ENCODE measurements around the gene ETV6.

The ETV6 gene

DNA sequence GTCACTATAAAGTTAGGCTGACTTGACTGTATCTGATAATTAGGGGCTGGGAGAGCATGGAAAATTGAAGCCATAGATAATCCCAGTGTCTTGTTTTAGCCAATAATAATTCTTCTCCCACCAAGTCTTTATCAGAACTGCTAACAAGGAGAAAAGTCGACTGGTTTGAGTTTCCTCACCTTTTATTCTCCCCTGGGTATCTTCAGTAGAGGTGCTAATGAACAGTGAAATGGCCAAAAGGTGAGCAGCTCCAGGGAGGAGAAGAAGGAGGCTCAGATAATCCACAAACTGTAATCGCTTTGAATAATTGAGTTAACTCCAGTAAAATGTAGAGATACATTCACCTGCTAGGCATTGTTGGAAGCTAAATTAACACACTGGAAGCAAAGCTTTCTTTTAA, 72.6 kb downstream of the ETV6 start:
- no peak for DNase-seq

DNA sequence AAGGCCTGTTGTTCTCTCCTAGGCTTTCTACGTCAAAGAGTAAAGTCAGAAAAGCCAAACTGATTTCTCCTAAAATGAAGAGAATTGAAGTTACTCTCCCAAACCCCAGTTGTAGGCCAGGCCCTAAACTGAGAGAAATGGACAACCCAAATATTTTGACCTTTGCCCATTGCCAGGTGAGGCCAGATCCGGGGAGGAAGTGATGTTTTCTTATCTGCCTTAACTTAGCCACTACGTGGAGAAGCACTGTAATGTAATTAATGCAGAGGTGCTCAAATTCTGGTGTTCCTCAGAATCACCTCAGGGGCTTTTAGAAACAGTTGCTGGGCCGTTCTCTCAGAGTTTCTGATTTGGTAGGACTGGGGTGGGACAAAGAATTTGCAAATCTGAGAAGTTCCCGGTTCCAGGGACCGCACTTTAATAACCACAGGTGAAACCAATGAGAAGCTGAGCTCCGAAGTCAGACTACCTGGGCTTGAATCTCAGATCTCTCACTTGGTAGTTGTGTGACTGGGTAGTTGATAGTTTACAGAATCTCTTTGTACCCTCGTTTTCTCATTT, 73.2 kb downstream of the ETV6 start:
- DNase-seq: no peak

DNA sequence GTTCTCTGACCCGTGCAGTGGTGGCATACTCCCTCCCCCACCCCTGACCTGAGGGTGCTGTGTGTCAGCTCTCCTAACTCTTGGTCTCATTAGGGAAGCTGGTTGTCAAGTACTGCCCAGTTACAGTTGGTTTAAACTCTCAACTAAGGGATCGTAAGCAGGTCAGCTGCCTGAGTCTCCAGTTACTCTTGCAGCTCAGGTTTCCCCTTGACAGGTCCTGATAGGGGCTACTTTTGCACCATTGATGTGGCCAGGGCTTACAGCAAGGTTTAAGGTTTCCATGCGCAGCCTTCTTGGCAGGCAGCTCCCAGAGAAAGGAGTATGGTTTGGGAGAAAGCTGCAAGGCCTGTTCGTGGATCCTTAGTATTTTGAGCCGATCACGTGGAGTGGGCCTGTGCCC, 74.5 kb downstream of the ETV6 start:
- DNase-seq: peak; percentile 94

DNA sequence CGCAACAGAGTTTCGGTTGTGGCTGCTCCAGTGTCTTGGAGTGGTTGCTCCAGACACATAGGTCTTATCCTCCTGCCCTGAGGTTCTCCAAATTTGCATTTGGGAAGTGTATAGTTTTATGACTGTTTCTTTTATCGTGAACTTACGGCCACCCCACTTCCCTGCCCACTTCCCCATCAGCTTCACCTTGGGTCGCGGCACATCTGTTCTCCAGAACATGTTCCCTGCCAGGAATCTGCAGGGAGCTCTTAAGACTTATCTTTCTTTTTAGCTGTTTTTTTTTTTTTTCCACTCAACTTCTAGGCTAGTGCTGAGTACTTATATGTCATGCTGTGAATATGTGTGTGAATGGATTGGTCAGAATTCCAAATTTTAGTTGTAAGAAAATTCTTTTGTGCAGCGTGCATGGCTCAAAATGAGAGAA, 75.4 kb downstream of the ETV6 start:
- DNase-seq: peak; percentile 52

DNA sequence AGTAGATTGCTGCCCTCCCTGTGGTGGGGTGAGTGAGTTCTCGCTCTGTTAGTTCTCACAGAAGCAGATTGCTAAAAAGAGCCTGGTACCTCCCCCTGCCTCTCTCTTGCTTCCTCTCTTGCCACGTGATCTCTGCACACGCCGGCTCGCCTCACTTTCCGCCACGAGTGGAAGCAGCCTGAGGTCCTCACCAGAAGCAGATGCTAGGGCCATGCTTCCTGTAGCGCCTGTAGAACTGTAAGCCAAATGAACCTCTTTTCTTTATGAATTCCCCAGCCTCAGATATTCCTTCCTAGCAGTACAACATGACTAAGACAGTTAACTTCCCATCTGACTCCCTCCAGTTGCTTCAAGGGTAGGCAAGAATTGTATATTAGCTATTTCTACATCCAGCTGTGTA, 76.2 kb downstream of the ETV6 start:
- DNase-seq: no peak

DNA sequence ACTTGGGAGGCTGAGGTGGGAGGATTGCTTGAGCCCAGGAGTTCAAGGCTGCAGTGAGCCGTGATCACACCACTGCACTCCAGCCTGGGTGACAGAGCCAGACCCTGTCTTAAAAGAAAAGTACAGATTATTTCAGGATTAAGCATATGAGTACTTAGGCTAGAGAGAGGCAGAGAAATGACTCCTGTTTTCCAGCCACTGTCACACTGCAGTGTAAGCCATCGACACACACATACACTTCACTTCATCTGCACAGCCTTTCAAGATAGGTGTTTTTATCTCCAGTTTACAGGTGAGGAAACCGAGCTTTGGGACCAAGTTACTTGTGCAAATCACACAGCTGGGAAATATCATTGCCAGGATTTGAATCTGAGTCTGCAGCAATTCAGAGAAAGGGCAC, 77.2 kb downstream of the ETV6 start:
- no peak for DNase-seq

DNA sequence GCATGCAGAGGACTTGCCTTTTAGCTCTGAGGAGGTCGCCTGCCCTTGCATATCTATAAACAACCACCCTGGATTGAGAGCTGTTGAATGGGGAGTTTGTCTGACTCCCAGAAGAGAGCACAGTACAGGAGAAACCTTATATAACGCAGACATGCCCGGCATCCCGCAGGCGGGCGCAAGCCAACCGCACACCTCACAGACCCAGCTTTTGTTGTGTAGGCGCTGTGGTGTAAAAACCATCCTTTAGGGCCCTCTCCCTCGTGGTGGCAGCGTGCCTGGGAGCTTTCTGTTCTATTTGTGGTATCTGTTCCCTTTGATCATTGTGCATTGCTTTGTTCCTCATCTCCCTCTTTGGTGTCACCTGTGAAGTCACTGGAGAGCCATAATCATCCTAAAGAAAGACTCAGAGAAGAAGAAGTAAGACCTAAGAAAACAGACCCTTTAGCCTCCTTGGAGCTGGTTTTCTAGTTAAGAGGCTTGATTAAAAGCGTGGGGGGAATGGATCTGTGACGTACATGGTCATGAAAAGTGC, 77.7 kb downstream of the ETV6 start:
- DNase-seq: no peak

DNA sequence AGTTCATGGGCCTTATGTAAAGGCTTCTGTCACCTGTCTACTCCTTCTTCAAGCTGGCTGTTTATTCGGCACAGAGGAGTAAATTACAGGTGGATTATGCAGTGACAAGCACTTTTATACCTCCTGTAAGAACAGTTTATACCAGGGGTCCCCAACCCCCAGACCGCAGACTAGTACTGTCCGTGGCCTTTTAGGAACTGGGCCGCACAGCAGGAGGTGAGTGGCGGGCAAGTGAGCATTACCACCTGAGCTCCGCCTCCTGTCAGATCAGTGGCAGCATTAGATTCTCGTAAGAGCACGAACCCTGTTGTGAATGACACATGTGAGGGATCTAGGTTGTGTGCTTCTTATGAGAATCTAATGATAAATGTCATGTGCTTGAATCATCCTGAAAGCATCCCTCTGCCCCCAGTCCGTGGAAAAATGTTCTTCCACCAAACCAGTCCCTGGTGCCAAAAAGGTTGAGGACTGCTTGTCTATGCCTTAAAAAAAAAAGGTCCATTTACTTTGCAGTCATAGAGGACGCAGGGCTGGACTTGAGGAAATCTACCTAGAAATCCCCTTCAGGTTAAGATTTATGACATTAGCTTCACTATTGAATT, 78.8 kb downstream of the ETV6 start:
- DNase-seq: peak; percentile 56

DNA sequence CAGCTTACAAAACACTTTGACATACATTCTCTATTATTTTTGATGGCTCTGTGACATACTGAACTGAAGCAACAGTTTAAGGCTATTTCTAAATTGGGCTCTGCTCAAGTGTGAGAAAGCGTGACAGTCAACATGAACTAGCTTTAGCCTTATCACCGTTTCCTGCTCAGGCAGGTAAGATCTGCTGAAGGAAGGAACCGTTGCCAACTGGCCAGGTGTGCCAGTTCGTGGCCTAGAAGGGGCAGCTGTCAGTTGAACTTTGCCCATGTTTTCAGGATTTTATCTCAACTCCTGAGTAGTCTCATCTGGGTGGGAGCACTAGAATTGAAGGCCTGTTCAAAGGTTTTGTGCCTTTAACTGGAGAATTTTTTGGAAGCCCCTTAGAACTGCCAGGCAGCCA, 79.5 kb downstream of the ETV6 start:
- DNase-seq: peak; percentile 91

DNA sequence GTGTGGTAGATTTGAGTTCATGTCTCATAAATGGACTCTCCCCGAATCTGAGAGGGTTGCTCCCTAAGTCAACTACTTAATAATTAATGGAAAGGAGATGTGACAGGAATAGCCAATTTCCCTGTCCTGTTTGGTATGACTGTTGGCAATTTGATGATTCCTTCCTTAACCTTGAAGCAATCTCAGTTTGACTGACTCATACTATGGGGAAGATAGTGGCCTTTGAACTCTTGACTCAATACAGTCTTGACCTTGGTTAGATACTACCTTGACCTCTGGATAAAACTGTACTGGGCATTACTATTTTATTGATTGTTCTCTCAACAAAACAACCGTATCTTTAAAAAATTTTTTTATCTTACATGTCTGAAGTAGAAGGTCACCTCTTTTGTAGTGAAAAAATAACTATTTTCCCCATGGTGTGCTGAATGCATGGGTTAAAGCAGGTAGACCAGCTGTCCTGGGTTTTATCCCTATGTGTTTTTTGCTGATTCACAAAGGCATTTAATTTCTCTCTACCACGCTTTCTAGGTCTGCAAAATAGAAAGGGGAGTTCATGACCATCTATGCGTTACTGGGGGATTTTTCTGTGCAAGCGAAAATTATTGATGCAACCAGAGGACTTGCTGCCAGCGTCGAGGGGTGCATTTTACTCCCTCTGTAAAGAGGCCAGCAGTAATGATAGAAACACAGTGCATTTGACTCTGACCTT, 80.1 kb downstream of the ETV6 start:
- no peak for DNase-seq

DNA sequence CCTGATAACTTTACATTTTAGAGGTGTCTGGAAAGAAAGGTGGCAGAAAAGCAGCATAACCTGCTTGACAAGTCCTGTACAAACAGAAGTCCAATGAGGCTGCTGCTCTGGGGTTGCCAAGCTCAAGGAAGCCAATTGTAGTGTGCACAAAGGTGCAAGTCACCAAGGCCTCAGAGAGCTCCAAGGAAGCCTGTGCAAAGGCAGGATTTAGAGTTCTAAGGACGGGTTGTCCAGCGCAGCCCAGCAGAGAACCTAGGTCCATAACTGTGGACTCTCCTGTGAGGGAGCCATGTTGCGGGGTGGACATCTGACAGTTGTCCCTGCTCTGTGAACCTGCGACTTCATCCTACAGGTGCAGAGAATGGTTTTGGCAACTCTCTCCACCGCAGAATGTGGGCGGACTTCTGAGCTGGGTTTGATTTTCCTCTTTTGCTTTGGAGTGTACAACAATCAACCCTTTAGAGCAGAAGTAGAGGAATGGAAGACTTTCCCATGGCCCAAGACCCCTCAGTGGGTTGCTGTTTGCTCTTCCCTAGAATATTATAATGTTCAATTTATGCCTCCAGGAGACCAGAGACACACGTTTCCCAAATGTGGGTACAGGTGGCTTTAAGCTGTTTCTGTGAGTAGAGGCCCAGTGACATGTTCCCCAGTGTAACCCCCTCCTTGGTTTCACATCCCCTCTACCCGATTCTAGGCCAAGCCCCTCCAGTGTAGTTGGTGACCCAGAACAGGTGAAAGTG, 81.0 kb downstream of the ETV6 start:
- DNase-seq: peak; percentile 84

DNA sequence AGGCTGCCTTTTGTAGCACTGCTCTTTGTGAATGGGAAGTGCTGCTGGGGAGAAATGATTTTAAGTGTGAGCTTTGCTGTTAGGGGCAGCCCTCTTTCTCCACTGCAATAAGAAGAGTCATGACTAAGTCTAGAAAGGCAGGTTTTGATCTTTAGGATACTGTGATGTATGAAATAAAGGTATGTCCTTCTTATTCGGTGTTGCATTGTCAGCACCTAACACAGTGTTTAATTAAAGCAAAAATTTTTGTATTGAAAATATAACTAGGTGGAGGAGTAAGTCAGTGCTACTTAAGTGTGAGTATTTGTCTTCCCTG, 81.5 kb downstream of the ETV6 start:
- DNase-seq: no peak

DNA sequence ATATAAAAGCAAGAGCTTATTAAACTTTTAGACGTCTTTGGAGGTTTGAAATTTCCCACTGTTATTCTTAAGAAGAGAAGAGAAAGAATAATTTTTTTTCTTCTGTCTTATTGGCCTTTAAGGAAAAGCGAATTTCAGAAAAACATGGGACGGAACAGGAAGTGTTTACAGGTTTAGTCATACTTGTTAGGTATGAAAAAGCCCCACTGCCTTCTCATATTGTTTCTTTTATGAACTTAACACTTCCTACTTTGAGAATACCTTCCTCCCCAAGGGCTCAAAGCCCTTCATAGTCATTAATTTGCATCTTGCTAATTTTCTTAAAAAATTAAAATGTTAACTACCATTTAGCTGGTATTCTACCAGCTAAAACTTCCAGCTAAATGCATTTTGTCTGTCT, 82.0 kb downstream of the ETV6 start:
- DNase-seq: no peak

DNA sequence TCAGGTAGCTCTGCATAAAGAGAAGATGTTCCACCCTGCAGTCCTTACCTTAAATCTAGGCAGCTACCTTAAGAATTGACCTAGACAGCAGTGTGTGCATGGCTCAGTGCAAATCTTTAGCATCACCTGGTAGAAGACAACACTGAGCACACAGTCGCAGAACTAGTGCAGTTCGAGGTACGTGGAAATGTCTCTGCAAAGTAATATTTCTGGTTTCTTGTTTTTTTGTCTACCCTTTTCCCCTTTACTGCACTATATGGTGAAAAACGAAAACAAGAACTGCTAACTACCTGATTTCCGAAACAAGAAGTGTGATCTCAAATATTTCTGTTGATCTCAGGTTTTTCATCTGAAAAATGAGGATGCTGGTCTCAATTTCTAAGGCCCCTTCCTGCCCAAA, 82.5 kb downstream of the ETV6 start:
- DNase-seq: no peak

DNA sequence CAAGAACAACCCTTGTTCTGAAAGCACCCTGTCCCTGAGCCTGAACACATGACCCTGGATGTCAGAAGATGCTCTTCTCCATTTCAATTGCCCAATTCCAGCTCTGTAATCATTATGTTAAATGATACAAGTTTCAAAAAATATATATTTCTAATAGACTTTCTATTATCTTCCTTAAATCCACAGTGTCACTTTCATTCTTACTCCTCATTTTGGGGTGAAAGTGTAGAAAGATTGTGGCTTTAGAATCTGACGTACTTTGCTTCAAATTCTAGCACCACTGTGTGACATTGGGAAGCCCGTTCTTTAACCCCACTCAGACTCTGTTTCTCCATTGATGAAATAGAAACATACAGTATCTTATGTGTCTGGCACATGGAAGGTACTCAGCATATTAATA, 83.2 kb downstream of the ETV6 start:
- no peak for DNase-seq

DNA sequence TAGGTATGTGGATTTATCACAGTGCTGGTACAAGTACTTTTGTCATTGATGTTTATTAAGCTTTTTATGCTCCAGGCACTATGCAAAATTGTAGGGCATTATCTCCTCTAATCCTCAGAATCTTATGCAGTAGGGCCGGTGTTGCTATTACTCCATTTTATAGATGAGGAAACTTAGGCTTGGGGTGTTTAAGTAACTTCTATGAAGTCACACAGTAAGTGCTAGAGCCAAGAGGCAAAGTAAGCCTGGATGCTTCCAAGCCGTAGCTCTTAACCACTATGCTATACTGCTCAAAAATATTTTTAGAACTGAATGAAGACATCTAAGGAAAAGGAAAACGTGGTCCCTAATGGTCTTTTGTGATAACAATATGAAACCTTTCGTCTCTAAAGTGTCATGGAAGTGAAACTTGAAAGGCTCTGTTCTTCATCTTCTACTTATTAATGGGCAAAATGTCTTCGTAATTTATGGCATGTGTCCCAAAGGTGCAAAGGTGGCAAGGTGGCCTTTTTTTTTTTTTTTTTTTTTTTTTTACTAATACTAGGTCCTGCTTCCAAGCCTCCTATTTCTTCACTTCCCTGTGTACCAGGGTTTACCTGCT, 85.2 kb downstream of the ETV6 start:
- no peak for DNase-seq

DNA sequence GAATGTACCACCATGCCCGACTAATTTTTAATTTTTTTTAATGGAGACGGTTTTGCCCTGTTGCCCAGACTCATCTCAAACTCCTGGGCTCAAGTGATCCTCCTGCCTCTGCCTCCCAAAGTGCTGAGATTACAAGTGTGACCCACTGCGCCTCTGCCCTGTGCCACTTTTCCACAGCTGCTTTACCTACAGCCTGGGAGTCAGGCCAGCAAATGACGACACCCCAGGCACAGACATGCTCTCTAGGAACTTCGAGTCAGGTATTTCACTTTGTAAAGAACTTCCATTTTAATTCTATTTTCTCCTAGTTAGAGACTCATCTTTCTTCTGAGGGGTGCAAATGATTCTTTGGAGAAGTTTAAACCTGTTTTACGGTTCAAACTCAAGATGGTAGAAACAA, 89.0 kb downstream of the ETV6 start:
- DNase-seq: no peak

DNA sequence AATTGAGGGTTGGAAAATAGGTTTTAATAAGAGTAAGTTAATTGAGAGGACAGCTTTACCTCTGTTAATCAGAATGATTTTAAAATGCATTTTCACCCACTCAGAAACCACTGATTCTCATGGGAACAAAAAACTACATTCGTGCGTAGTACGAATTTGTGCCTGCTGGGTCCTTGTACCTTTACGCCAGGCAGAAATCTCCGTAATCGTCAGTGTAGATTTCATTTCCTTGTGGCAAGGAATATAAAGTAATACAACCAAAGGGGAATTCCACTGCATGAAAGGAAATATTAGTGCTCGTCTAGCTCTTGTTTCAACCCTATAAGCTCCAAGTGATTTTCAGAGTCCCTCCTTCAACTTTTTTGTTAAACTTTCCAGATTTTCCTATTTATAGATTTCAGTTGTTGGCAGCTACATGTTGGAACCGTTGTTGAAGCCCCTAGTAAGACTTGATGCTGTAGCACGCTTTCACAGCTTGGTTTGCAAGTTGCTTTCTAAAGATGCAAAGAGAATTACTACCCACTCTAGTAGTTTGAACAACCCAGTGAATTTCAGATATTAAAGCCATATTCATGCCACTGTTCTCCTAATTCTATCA, 90.6 kb downstream of the ETV6 start:
- DNase-seq: no peak

DNA sequence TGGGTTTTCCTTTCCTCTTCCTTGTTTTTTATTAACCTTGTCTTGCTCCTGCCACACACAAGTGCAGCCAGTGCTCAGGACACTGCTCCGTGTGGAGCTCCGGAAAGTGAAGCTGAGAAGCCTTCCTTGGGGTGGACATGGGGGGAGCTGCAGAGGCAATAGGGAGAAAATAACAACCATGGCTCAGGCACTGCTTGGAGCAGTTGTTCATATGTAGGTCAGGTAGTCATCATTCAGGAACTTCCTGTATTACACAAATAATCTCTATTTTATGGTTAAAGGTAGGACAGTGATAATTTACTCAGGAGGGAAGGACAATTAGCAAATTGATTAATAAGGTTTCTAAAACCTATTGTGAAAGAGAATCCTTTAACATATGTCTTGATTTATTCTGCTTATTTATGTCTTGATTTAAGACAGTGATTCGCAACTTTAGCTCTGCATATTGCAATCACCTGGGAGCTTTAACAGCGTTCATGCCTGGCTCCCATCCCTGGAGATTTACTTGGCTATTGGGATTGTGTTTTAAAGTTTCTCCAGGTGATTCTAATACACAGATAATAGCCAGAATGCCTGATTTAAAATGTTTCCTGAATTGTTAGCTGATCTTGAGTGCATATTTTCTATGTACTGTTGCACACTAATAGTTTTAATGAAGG, 92.1 kb downstream of the ETV6 start:
- DNase-seq: no peak

DNA sequence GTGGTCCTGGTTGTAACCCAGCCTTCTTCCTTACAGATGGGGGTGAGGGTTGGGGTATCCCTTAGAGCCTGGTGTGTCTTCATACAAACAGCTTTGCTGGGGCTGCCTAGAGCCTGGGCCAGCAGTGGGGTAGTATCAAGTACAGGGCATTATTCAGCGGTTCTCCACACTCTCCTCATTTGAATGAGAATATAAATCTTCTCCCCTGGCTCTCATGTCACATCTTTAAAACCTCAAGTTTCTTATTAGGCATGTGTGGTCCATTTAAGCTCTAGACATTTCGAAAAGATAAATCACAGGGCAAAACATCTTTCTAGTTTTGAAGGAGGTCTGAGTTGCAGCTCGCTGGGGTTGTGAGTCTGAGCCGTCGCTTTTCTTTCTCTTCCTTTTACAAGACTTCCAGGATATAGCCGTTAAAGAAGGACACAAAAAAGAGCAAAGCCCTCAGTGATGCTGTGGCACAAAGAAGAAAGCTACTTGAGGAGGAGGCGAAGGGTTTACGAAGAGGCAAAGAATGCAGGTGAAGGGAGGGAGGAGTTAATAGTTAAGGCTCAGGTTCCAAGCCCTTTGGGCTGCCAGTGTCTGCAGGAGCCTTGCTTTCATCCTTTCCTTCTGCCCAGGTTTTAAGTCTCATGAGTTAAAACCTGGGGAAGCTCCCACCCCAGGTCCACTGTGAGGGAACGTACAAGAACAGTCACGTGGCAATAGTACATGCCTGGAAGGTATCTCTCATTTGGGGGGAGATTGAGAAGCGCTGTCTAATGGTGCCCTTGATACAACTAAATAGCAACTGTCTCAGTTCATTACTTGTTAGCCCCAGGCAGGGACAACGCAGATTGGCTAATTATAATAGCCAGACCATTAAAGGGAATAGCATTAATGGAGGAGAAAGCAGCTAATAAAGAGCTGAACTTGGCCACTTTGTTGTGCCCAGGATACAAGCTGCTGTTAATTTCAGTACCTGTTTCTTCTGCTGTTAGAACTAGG, 94.2 kb downstream of the ETV6 start:
- DNase-seq: peak; percentile 80

DNA sequence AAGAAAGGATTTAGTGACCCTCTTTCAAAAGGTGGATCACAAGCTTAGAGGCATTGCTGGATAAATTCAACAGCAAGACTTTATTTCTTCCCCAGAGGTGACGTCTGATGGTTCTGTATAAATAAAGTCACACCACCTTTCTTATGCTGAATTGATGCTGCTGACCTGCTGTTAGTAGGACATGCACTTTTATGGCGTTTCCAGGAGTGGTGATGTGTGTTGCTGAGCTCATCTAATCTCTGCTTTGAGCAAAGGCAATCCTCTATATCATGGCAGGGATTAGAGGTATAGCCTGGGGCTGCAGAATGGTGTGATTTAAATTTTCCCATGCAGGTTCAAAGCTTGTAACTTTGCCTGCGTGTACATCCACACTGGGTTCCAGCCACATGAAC, 94.9 kb downstream of the ETV6 start:
- DNase-seq: no peak
